Upper lobe of right lung (tissue), 1 donor: Measurements from ENCODE around the gene DPH7. TPM values are rescaled to one million over a fixed set of nuclear protein-coding genes. Genes with fewer than 3 reads are reported as not detected.
"Not testable (repeated sequence)": the region's sequence is repeated elsewhere in the genome, so short reads cannot be mapped to it uniquely, and the experiment has no call there.

Source experiments
- ATAC-seq: fragments of 200-7000 bp; cut with Tn5 transposase; one replicate; pipeline ENCODE4 v1.9.1; 2020; ENCODE audit warnings: mild to moderate bottlenecking, moderate library complexity
- DNase-seq: peaks from one replicate; pipeline ENCODE4 v3.0.0-alpha.2; 2020
- H3K27ac ChIP-seq: fragments of 200-600 bp; one replicate; pipeline ENCODE4 v1.8.0; 2022
- H3K27me3 ChIP-seq: fragments of 200-600 bp; one replicate; pipeline ENCODE4 v1.8.0; 2022; ENCODE audit warnings: mild to moderate bottlenecking
- H3K36me3 ChIP-seq: fragments of 200-600 bp; one replicate; pipeline ENCODE4 v1.8.0; 2022
- H3K4me1 ChIP-seq: fragments of 200-600 bp; one replicate; pipeline ENCODE4 v1.8.0; 2022
- H3K4me3 ChIP-seq: fragments of 200-600 bp; one replicate; pipeline ENCODE4 v1.8.0; 2022; ENCODE audit warnings: mild to moderate bottlenecking
- H3K9me3 ChIP-seq: fragments of 200-600 bp; one replicate; pipeline ENCODE4 v1.8.0; 2022
- CTCF ChIP-seq: fragments of 200-600 bp; IDR thresholded peaks from one replicate; pipeline ENCODE4 v1.8.0; 2022; ENCODE audit warnings: antibody characterized with exemption
- intact Hi-C: fragments of 100-400 bp; cut with DNase I; formaldehyde crosslinking; loops from one replicate; pipeline ENCODE4 v1.11.0; 2022
- total RNA-seq: library from RNA; stranded (reverse); fragmentation: NEBNext Ultra II Directional; extraction: Animal tissue kit (Norgen Biotek cat#: 25700); gene quantifications from one replicate; pipeline ENCODE4 v1.2.1, GENCODE V29; 2021
- donor health status: DM: no; HTN: yes; CAD: no; lungs with severe emphysema.

Gene DPH7
- total RNA-seq, 1 donor from 2014 or later = 30.2 TPM

GRCh38 chr9:137516144-137516917 is 62.4 kb downstream of the DPH7 start:
- Histone ChIP-seq H3K36me3 (peaks cover 2% of the 10 kb centered on the region), H3K9me3 (no peaks in the 10 kb centered on the region), H3K4me3 (no peak overlapping the region), H3K27ac (no peak overlapping the region), H3K4me1 (no peaks in the 10 kb centered on the region), H3K27me3 (no peaks in the 10 kb centered on the region)
- intact Hi-C loops = no loop called here
- no peak for ATAC-seq
- TF ChIP-seq CTCF = no peak
- DNase-seq = no peak

- DNase-seq (no peak), ATAC-seq (peak; percentile 35)
- Histone ChIP-seq H3K9me3 (no peaks in the 10 kb centered on the region), H3K36me3 (no peaks in the 10 kb centered on the region), H3K4me3 (no peak overlapping the region), H3K27ac (no peak overlapping the region), H3K27me3 (no peaks in the 10 kb centered on the region), H3K4me1 (no peaks in the 10 kb centered on the region)
- intact Hi-C loops = no loop called here
- TF ChIP-seq CTCF = no peak
Measured at GRCh38 chr9:137515338-137515724, 63.4 kb downstream of the DPH7 start.

GRCh38 chr9:137514691-137515337 is 63.9 kb downstream of the DPH7 start:
- ATAC-seq (peak; percentile 28), DNase-seq (no peak)
- no peak for TF ChIP-seq CTCF
- no peak overlapping the region for H3K4me3 ChIP-seq
- no peaks in the 10 kb centered on the region for H3K36me3 ChIP-seq
- no peaks in the 10 kb centered on the region for H3K9me3 ChIP-seq
- H3K4me1 ChIP-seq = no peaks in the 10 kb centered on the region
- intact Hi-C loops = no loop called here
- no peaks in the 10 kb centered on the region for H3K27me3 ChIP-seq
- no peak overlapping the region for H3K27ac ChIP-seq

GRCh38 chr9:137513801-137514570 is 64.7 kb downstream of the DPH7 start:
- H3K27ac ChIP-seq, H3K9me3 ChIP-seq, H3K27me3 ChIP-seq, H3K36me3 ChIP-seq, ATAC-seq, H3K4me1 ChIP-seq, DNase-seq, intact Hi-C loops, H3K4me3 ChIP-seq: not testable (repeated sequence)

- H3K4me3 ChIP-seq, H3K27ac ChIP-seq, ATAC-seq, DNase-seq, H3K27me3 ChIP-seq, H3K4me1 ChIP-seq, intact Hi-C loops, H3K36me3 ChIP-seq, H3K9me3 ChIP-seq: not testable (repeated sequence)
Measured at GRCh38 chr9:137513136-137513535, 65.6 kb downstream of the DPH7 start.

- no peak overlapping the region for H3K27ac ChIP-seq
- no peak for ATAC-seq
- H3K9me3 ChIP-seq = no peaks in the 10 kb centered on the region
- no peak for TF ChIP-seq CTCF
- no peaks in the 10 kb centered on the region for H3K36me3 ChIP-seq
- intact Hi-C loops = no loop called here
- no peaks in the 10 kb centered on the region for H3K4me1 ChIP-seq
- no peak overlapping the region for H3K4me3 ChIP-seq
- no peak for DNase-seq
- H3K27me3 ChIP-seq = no peaks in the 10 kb centered on the region
Measured at GRCh38 chr9:137511758-137512463, 66.8 kb downstream of the DPH7 start.

- H3K36me3 ChIP-seq, H3K27me3 ChIP-seq, H3K4me3 ChIP-seq, H3K9me3 ChIP-seq, ATAC-seq, H3K27ac ChIP-seq, intact Hi-C loops, DNase-seq, H3K4me1 ChIP-seq: not testable (repeated sequence)
Measured at GRCh38 chr9:137511126-137511525, 67.6 kb downstream of the DPH7 start.
